G401 (cell line): ENCODE measurements around the gene RYK. TPM values are rescaled to one million over a fixed set of nuclear protein-coding genes. Genes with fewer than 3 reads are reported as not detected.

Source experiments
- DNase-seq: peaks from one replicate; pipeline ENCODE4 v3.0.0-alpha.2; 2015; ENCODE audit warnings: low spot score
- in situ Hi-C: cut with HindIII; loops from 2 replicates; pipeline ENCODE4 v1.10.0; 2016; ENCODE audit warnings: low sequenced_read_pairs, mixed read lengths
- total RNA-seq: library from RNA; depleted of rRNA; stranded (reverse); fragments of >200 nt; shearing (Covaris generic); gene quantifications from 2 replicates; pipeline ENCODE4 v1.2.3, GENCODE V29; 2014

RYK gene
- total RNA-seq, 1 experiment from 2014 or later = 131 TPM

DNA sequence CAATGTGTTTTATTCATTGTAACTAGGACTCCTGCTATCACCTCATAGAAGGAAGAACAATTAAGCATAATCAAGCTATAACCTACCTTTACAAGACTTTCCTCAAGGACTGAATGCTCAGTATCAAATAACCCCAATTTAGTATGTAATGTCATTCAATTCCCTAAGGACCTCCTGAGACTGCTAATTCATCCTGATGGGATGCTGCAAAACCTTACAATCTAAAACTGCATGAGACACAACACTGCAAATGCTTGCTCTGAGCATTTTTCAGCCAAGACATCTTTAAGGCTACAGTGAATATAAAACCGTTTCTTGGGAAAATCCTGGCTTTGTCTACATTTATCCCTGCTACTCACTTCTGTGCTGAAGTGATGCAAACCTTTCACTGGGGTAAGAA lies 69.9 kb downstream of the RYK start:
- in situ Hi-C loops = no loop called here
- DNase-seq = no peak

DNA sequence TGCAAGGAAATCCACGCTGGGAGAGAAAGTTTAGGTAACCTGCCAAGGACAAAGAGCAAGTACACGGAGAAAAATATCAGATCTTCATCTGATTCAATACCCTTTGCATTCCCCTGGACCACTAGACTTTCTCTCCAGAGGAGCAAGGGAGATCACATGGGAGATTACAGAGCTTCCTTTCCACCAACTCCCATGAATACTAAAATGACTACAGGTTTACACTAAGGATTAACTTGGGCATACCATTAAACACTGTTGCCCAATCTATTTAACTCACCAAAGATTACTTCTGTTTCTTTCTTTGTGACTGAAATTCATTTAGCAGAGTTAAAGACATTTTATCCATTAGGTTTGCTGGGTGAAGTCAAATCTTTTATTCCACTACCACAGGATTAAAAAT lies 71.2 kb downstream of the RYK start:
- no peak for DNase-seq
- in situ Hi-C loops = no loop called here

DNA sequence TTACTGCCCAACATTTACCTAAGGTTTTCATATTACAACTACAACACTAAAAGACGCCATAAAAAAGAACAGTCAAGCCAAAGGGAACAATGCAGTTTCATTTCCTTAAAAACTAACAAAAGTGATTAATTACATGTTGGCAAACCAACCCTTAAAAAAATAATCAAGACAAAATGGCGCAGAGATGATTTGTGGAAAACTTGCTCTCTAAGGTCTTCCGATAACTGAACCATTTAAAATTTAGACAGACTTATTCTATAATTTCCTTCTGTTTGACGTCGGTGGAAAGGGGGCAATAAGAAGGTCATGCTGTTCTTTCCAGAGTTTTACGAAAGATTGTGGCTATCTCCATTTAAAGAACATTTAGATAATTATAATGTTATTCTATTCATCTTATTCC lies 87.6 kb downstream of the RYK start:
- in situ Hi-C loops = no loop called here
- DNase-seq = no peak

DNA sequence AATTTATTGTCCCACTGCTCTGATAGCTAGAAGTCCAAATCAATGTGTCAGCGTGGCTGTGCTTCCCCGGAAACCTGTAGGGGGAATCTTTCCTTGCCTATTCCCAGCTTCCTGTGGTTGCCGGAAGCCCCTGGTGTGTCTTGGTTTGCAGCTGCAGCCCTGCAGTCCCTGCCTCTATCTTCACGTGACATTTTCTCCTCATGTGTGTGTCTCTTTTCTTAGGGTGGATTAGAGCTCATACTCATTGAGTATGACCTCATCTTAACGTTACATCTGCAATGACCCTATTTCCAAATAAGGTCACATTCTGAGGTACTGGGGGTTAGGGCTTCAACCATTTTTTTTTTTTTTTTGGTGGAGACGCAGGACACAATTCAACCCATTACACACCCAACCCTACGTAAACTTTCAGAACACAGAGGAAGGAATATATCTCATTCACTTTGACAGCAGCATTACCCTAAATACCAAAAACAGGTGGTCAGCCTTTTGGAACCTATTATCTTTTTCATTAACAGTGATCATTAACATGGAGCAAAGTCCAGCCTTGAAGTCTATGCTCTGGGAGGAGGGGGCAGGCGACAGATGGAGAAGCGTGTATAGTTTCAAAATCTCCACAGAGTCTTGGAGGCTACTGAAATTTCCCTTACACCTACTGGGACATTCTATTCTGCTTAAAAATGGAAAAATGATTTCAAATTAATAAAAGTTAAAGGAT lies 88.6 kb downstream of the RYK start:
- no peak for DNase-seq
- in situ Hi-C loops = no loop called here

DNA sequence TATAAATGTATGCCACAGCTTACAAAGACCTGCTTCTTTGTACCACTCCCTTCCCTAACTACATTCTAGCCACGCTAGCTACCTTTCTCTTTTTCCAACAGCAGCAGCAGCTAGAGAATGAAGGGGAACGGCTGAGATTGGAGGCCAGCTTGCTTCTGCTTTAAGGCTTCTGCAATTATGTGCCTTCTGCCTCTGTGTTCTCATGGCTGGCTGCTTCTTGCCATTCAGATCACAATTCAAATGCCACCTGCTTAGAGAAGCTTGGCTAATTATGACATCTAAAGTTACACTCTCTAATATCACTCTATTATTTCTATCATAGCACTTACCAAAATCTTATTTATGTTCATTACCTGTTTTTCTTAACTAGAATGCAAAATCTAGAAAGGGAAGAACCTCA lies 95.2 kb downstream of the RYK start:
- in situ Hi-C loops = no loop called here

DNA sequence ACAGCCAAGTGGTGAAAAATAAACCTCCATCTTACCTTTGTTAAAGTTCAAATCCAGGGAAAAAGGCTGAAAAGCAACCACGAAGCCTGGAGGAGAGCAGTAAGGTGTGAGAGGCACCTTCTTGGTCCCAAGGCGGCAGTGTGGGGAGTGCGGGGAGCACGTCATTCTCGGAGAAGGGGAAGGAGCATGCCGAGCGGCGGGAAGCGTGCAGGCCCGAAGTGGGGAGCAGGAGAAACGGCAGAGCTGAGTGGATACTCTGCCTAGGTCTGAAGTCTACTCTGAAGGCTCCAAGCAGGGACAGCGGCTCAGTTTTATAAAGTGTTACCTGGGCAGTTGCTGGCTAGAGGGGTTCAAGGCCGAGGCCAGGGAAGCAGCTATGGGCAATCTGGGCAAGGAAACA lies 96.9 kb downstream of the RYK start:
- in situ Hi-C loops = no loop called here
- no peak for DNase-seq

More for the DNA sequence above, 95.2 kb downstream of the RYK start:
- DNase-seq = no peak

DNA sequence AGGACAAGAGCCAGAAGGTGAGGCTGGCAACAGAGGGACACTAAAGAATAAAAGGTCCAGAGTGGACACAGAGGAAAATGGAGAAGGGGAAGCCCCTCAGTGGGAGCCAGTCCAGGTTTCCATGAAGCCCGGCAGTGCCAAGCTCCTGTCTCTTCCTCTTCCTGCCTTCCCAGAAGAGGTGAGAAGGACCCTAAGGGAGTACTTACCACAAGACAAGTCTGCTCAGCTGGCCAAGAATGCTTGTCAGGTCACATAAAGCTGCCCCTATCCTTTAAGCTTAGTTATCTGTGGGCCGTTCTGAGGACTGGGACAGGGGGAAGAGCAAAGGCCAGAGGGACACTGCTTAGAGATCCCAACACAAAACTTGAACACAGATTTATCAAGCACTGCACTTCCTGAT lies 100.2 kb downstream of the RYK start:
- in situ Hi-C loops = no loop called here
- DNase-seq = no peak

DNA sequence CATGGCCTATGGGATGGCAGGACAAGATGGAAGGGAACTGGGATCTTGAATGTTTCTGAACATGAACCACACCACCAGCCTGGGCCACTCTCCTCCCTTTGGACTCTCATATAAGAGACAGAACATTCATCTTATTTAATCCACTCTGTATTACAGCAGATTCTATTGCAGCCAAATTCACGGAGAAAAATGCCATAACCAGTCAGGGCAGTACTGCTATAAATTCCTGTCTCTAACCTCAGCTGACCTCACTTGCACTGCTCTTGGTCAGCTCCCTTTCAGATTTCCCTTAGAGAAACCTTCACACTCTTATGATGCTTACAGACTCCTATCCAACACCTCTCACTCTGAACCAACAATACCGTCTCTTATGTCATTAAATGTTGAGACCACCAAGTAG lies 101.4 kb downstream of the RYK start:
- in situ Hi-C loops = no loop called here
- no peak for DNase-seq

DNA sequence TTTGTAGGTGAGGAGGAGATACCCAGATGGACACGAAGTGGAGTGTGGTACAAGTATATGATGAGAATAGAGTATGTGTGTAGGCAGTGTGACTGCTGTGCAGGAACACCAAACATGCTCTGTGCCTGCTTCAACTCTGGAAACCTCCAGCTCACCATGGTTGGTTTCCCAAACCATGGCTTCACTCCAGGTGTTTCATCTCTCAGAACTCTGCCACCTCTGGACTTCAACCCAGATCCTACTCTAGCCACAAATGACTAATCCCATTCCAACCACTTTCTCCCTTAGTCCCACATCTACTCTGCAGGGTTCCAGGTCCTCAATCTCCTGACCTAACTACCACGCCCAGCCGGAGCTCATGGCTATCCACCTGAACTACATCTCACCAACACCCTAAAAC lies 102.1 kb downstream of the RYK start:
- DNase-seq = no peak
- in situ Hi-C loops = no loop called here

DNA sequence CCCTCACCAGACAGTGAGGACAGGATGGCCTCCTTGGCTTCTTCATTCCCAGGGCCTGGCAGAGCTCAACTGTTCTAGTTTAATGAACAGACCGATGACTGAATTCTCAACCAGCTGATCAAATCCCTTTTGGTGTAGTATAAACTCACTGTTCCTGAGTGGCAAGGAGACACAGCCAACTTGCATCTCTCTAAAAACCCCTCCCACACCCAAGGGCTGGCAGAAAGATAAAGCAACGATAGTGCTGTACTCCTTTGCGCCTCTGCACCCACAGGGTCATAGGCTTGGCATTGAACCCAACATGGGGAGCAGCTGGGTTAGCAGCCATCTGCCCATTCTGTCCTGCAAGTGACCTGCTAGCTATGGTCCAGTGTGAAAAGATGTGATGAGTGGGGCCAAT lies 103.2 kb downstream of the RYK start:
- no peak for DNase-seq
- in situ Hi-C loops = no loop called here

DNA sequence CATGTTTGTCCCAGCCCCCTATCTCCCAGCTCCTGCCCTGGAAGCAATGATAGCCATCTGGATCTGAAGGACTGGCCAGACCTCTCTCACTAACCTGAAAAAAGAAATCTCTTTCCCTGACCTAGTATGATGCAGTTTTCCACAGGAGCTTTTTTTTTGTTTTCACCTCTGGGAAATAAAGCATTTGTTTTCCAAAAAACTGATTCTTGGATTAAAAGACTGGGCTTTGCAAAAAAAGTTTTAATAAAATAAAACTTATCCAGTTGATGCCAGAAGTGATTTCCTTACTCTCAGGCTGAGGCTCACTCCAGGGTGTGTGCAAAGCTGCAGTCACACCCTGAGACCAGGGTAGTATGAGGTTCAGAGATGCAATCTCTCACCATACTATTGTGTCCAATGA lies 104.0 kb downstream of the RYK start:
- in situ Hi-C loops = no loop called here
- DNase-seq = no peak

DNA sequence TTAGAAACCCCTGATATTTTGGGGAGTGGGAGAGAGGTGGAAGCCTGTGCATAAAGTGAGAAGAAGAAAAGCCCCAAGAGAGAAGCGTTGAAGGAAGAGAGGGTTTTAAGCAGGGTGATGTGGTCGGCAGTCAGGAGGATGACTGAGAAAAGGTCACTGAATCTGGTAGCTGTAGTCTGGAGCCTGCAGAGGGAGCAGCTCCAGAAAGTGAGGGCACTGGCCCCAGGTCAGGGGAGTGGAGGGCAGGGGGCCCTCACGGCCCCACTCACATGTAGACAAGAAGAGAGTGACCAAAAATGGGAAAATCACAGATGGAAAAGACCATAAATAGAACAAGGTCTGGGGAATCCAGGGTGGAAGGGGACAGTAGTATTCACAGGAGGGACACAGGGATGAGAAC lies 105.5 kb downstream of the RYK start:
- in situ Hi-C loops = no loop called here
- no peak for DNase-seq

DNA sequence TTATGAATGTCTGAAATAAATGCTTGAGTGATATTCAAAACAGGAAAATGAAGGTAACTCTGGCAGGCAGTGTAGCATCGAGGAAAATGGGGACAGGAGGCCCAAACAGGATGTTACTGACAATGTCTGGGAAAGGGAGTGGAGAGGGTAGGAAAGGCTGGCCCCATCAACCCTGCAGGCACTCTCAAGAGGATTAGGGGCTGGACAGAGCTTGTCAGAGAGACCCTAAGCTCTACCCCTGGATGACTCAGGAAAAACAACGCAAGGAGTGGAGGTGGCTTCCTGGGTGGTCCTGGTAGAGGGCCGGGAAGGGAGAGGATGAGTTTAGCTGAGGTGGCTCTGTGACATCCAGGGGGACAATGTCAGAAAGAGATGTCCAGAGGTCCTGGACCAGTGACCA lies 106.0 kb downstream of the RYK start:
- in situ Hi-C loops = no loop called here
- no peak for DNase-seq

DNA sequence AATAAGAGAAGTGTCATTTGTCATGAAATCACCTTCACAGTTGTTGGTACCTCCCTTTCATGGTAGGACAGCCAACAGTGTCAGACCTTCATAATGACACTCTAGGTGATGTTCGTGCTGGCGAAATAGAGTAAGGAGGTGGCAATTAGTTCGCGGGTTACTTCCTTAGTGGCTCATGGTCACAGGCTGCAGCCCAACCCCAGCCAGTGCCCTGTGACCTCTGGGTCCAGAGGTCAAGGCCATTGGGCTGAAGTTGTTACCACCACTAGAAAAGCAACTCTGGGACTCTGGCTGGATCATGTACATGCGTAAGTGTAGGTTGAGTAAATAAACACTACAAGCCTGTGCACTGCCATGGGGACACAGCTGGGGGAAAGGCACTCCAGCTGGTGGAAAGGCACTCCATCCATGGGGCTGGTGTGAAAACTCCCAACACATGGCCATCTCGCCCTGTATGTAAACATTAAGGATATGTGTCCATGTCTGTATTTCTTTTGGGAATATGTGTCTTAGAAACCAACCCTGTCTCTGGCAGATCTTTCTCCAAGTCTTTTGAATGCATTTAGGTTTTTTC lies 106.7 kb downstream of the RYK start:
- no peak for DNase-seq
- in situ Hi-C loops = no loop called here

DNA sequence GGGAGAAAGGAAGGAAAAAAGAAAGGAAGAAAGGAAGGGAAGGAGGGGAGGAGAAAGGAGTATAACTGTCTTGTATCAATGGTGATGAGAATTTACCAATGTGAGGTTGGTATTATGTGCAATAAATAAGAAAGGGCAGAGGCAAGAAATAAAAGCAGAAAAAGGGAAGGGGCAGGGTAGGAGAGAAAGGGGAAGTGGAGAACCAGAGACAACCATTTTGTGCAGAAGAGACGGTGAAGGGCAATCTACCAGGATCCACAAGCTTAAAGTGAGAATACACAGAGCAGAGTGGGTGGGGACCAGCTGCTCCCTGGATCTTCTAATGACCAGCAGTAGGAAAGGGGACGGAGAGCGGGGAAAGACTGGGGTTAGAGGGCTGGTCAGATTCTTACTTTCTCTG lies 114.1 kb downstream of the RYK start:
- in situ Hi-C loops = no loop called here
- DNase-seq = no peak

DNA sequence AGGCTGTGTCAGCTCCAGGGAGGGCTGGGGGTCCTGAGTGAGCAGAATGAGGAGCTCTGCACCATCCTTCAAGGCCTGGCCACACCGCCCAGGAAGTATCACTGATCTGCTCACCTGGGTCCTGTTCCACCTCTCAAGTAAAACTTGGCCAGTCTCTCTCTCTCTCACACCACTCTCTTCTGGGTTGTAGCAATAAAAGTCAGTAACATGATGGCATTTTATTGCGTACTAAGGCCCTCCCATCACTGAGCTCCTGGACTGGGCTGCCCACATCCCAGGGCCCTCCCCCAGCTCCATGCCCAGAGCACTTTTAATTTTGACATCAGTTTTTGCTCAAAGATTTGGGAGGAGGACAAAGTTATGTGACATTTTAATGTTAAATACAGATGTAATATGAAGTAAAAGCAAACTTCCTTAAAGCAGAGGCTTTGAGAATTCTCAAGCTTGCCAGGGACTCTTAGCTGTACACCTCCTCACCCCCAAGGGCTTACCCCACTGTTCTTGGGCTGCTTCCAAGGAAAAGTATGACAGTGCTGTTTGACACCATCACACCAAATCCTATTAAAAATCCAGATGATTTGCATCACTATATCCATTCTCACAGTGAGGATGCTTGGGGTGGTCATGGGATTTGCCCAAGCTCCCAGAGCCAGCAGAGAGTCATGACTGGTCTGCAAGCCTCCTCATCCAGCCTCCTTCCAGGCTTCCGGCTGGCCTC lies 115.8 kb downstream of the RYK start:
- in situ Hi-C loops = no loop called here
- DNase-seq = no peak

DNA sequence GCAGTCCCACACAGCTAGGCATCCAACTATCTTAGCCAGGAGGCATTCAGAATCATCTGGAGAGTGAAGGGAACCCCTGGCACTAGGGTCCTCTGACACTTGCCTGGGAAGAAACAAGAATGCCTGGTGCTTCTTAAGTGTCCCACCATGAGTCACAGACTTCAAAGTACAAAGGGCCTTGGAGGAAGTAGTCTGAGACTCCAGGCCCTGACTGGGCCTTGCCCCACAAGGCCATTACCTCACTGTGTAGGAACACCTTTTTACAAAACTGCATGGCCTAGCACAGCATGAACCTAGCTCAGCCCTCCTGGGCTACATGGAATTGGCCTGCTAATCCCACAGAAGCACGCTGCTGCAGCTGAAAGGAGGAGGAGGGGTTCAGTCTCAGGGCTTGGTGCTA lies 116.4 kb downstream of the RYK start:
- in situ Hi-C loops = no loop called here
- DNase-seq = no peak

DNA sequence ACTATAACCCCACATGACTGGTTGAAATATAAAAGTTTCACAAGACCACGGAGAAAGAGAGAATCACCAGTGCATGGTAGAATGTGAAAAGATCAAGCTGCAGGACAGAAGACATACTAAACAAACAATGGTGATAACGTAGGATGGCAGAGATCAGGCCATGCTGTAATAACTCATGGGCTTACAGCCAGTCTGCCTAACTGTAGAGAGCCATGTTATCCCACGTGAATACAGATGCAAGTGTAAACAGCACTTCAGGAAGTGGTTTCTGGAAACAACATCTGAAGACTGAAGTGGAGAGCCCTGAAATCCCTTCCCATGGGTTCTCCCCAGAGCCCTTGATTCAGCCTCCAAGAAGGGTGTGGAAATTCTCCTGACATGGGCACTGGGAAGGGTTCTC lies 117.7 kb downstream of the RYK start:
- DNase-seq = no peak
- in situ Hi-C loops = no loop called here

DNA sequence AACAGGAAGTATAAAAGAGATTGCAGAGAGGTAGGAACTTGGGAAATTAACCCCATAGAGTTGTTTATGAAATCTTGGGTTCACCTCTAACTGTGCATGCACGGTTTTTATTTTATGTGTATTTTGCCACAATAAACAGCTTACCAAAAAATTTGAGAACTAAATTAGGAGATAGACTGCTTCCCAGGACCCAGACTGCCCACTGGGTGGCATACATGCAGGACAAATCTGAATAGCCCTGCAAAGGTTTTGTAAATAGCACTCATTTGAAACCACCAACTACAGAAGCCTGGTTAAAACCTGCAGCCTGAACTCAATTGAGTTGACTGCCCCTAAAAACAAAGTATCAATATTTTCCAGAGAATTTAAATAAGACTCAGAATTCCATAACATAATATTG lies 124.5 kb downstream of the RYK start:
- DNase-seq = no peak

DNA sequence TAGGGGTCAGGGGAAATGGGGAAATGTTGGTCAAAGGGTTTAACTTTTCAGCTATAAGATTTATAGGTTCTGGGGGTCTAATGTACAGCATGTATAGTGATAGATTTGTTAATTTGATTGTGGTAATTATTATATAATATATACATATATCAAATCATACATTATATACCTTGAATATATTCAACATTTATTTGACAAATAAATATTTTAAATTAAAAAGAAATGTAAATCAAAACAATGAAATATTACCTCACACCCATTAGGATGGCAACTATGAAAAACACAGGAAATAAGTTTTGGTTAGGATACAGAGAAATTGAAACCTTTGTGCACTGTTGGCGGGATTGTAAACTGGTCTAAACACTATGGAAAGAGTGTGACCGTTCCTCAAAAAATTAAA lies 135.9 kb downstream of the RYK start:
- in situ Hi-C loops = no loop called here
- no peak for DNase-seq

More for the DNA sequence above, 124.5 kb downstream of the RYK start:
- in situ Hi-C loops = no loop called here

DNA sequence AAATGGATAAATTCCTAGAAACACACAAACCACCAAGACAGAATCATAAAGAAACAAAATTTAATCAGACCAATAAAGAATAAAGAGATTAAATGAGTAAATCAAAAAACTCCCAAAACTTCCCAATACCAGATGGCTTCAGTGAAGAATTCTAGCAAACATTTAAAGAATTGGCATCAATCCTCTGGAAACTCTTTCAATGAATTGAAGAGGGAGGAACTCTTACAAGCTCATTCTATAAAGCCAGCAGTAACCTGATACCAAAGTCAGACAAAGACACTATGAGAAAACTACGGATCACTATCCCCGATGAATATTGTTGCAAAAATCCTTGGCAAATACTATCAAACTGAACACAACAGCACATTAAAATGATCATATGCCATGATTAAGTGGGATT lies 139.0 kb downstream of the RYK start:
- in situ Hi-C loops = no loop called here
- no peak for DNase-seq
